ENCODE measurements around the gene HSPA12B. TPM values are rescaled to one million over a fixed set of nuclear protein-coding genes. Genes with fewer than 3 reads are reported as not detected.
A peak's percentile ranks its signal among the peaks of the same experiment; 100 is the strongest.

The HSPA12B gene
- total and polyA plus RNA-seq, 2 of the 13 experiments (the other 11 are each of a cell fraction or from before 2014, with no cell fraction given), result 0.01 TPM; not detected in 1

- TF ChIP-seq ZNF101 (CRISPR knock-in tag; IDR thresholded peaks at IDR 0.05; ENCODE audit: borderline replicate concordance, low read depth), result no peak
- TF ChIP-seq, protein P1, sequence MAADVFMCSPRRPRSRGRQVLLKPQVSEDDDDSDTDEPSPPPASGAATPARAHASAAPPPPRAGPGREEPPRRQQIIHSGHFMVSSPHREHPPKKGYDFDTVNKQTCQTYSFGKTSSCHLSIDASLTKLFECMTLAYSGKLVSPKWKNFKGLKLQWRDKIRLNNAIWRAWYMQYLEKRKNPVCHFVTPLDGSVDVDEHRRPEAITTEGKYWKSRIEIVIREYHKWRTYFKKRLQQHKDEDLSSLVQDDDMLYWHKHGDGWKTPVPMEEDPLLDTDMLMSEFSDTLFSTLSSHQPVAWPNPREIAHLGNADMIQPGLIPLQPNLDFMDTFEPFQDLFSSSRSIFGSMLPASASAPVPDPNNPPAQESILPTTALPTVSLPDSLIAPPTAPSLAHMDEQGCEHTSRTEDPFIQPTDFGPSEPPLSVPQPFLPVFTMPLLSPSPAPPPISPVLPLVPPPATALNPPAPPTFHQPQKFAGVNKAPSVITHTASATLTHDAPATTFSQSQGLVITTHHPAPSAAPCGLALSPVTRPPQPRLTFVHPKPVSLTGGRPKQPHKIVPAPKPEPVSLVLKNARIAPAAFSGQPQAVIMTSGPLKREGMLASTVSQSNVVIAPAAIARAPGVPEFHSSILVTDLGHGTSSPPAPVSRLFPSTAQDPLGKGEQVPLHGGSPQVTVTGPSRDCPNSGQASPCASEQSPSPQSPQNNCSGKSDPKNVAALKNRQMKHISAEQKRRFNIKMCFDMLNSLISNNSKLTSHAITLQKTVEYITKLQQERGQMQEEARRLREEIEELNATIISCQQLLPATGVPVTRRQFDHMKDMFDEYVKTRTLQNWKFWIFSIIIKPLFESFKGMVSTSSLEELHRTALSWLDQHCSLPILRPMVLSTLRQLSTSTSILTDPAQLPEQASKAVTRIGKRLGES (CRISPR knock-in tag; IDR thresholded peaks at IDR 0.05; ENCODE audit: borderline replicate concordance), result no peak
- TF ChIP-seq BCL6 (CRISPR knock-in tag; IDR thresholded peaks at IDR 0.05), result no peak
- TF ChIP-seq, protein P2, sequence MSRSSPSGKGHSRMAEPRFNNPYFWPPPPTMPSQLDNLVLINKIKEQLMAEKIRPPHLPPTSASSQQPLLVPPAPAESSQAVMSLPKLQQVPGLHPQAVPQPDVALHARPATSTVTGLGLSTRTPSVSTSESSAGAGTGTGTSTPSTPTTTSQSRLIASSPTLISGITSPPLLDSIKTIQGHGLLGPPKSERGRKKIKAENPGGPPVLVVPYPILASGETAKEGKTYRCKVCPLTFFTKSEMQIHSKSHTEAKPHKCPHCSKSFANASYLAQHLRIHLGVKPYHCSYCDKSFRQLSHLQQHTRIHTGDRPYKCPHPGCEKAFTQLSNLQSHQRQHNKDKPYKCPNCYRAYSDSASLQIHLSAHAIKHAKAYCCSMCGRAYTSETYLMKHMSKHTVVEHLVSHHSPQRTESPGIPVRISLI (CRISPR knock-in tag; IDR thresholded peaks at IDR 0.05; ENCODE audit: borderline replicate concordance), result peak; percentile 11; the same call in 1 of the 2 replicates
- no peak for TF ChIP-seq GZF1 (CRISPR knock-in tag; IDR thresholded peaks at IDR 0.05)
- no peak for TF ChIP-seq MAFK (conservative IDR thresholded peaks at IDR 0.05 in 1 of 2, IDR thresholded peaks at IDR 0.05 in 1 of 2; ENCODE audit: low read length in 2 of 2)
- TF ChIP-seq, protein P3, sequence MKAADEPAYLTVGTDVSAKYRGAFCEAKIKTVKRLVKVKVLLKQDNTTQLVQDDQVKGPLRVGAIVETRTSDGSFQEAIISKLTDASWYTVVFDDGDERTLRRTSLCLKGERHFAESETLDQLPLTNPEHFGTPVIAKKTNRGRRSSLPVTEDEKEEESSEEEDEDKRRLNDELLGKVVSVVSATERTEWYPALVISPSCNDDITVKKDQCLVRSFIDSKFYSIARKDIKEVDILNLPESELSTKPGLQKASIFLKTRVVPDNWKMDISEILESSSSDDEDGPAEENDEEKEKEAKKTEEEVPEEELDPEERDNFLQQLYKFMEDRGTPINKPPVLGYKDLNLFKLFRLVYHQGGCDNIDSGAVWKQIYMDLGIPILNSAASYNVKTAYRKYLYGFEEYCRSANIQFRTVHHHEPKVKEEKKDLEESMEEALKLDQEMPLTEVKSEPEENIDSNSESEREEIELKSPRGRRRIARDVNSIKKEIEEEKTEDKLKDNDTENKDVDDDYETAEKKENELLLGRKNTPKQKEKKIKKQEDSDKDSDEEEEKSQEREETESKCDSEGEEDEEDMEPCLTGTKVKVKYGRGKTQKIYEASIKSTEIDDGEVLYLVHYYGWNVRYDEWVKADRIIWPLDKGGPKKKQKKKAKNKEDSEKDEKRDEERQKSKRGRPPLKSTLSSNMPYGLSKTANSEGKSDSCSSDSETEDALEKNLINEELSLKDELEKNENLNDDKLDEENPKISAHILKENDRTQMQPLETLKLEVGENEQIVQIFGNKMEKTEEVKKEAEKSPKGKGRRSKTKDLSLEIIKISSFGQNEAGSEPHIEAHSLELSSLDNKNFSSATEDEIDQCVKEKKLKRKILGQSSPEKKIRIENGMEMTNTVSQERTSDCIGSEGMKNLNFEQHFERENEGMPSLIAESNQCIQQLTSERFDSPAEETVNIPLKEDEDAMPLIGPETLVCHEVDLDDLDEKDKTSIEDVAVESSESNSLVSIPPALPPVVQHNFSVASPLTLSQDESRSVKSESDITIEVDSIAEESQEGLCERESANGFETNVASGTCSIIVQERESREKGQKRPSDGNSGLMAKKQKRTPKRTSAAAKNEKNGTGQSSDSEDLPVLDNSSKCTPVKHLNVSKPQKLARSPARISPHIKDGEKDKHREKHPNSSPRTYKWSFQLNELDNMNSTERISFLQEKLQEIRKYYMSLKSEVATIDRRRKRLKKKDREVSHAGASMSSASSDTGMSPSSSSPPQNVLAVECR (CRISPR knock-in tag; IDR thresholded peaks at IDR 0.05; ENCODE audit: borderline replicate concordance), result peak; percentile 41; the same call in 1 of the 2 replicates
- peak; percentile 88 for TF ChIP-seq THRA (CRISPR knock-in tag; IDR thresholded peaks at IDR 0.05; ENCODE audit: borderline replicate concordance)
- TF ChIP-seq ELF3 (CRISPR knock-in tag; IDR thresholded peaks at IDR 0.05), result peak; percentile 72
- TF ChIP-seq SP5 (CRISPR knock-in tag; IDR thresholded peaks at IDR 0.05; ENCODE audit: borderline replicate concordance, low read depth), result peak; percentile 69
- no peak for TF ChIP-seq ZNF572 (CRISPR knock-in tag; IDR thresholded peaks at IDR 0.05)
- TF ChIP-seq GTF3A (CRISPR knock-in tag; conservative IDR thresholded peaks at IDR 0.05), result no peak
- TF ChIP-seq PRDM15 (CRISPR knock-in tag; IDR thresholded peaks at IDR 0.05), result no peak; the same call in 1 of the 2 replicates
- TF ChIP-seq MIXL1 (CRISPR knock-in tag; IDR thresholded peaks at IDR 0.05), result peak; percentile 39; the same call in 1 of the 2 replicates
- no peak for TF ChIP-seq ZNF468 (CRISPR knock-in tag; IDR thresholded peaks at IDR 0.05)
Measured at GRCh38 chr20:3786665-3787323, 54.3 kb downstream of the HSPA12B start, which contains the start of gene CENPB (continued).

All from HepG2 (cell line).